ENCODE results near the gene MGST1. TPM values are rescaled to one million over a fixed set of nuclear protein-coding genes. Genes with fewer than 3 reads are reported as not detected.
"Not testable (repeated sequence)": the region's sequence is repeated elsewhere in the genome, so short reads cannot be mapped to it uniquely, and the experiment has no call there.

The MGST1 gene
- total RNA-seq, 1 donor from 2014 or later: 17.9 TPM

GRCh38 chr12:16359512-16360491 is 12.4 kb downstream of the MGST1 start:
- H3K4me1 Mint-ChIP-seq (ENCODE audit: low read depth): peaks cover 16% of the 10 kb centered on the region
- H3K27ac Mint-ChIP-seq (ENCODE audit: unreplicated experiment): no peak overlapping the region
- no peaks in the 10 kb centered on the region for H3K27me3 Mint-ChIP-seq (ENCODE audit: low read depth)
- H3K4me3 Mint-ChIP-seq (ENCODE audit: unreplicated experiment): no peak overlapping the region
- peaks cover 5% of the 10 kb centered on the region for H3K36me3 Mint-ChIP-seq (ENCODE audit: low read depth)
- TF ChIP-seq, protein P1, sequence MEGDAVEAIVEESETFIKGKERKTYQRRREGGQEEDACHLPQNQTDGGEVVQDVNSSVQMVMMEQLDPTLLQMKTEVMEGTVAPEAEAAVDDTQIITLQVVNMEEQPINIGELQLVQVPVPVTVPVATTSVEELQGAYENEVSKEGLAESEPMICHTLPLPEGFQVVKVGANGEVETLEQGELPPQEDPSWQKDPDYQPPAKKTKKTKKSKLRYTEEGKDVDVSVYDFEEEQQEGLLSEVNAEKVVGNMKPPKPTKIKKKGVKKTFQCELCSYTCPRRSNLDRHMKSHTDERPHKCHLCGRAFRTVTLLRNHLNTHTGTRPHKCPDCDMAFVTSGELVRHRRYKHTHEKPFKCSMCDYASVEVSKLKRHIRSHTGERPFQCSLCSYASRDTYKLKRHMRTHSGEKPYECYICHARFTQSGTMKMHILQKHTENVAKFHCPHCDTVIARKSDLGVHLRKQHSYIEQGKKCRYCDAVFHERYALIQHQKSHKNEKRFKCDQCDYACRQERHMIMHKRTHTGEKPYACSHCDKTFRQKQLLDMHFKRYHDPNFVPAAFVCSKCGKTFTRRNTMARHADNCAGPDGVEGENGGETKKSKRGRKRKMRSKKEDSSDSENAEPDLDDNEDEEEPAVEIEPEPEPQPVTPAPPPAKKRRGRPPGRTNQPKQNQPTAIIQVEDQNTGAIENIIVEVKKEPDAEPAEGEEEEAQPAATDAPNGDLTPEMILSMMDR (IDR thresholded peaks at IDR 0.05): peak; percentile 86
- H3K9me3 Mint-ChIP-seq (ENCODE audit: low read depth): no peaks in the 10 kb centered on the region
- DNase-seq (ENCODE audit: low spot score): no peak

- no peaks in the 10 kb centered on the region for H3K9me3 Mint-ChIP-seq (ENCODE audit: low read depth)
- TF ChIP-seq, protein P1 (IDR thresholded peaks at IDR 0.05): no peak
- H3K27me3 Mint-ChIP-seq (ENCODE audit: low read depth): no peaks in the 10 kb centered on the region
- peaks cover 5% of the 10 kb centered on the region for H3K36me3 Mint-ChIP-seq (ENCODE audit: low read depth)
- no peak for DNase-seq (ENCODE audit: low spot score)
- no peak overlapping the region for H3K4me3 Mint-ChIP-seq (ENCODE audit: unreplicated experiment)
- no peak overlapping the region for H3K27ac Mint-ChIP-seq (ENCODE audit: unreplicated experiment)
- H3K4me1 Mint-ChIP-seq (ENCODE audit: low read depth): peaks cover 16% of the 10 kb centered on the region
Observed at GRCh38 chr12:16361142-16361783, 13.8 kb downstream of the MGST1 start.

DNA sequence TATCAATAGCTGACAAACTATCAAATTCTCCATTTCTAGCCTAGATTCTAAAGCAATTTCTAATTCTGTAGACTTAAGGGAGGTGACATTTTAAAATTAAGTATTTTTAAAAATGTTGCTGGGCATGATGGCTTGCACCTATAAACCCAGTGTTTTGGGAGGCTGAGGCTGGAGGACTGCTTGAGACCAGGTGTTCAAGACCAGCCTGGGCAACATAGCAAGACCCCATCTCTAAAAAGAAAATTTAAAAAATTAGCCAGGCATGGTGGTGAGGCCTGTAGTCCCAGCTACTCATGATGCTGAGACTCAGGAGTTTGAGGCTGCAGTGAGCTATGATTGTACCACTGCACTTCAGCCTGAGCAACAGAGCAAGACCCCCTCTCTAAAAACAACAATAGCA is 15.1 kb downstream of the MGST1 start:
- TF ChIP-seq, protein P1 (IDR thresholded peaks at IDR 0.05): no peak
- Mint-ChIP-seq H3K4me1 (ENCODE audit: low read depth) (peaks cover 16% of the 10 kb centered on the region), H3K4me3 (ENCODE audit: unreplicated experiment) (no peak overlapping the region), H3K27me3 (ENCODE audit: low read depth) (no peaks in the 10 kb centered on the region), H3K27ac (ENCODE audit: unreplicated experiment) (no peak overlapping the region), H3K9me3 (ENCODE audit: low read depth) (no peaks in the 10 kb centered on the region), H3K36me3 (ENCODE audit: low read depth) (peaks cover 5% of the 10 kb centered on the region)
- DNase-seq (ENCODE audit: low spot score): no peak

DNA sequence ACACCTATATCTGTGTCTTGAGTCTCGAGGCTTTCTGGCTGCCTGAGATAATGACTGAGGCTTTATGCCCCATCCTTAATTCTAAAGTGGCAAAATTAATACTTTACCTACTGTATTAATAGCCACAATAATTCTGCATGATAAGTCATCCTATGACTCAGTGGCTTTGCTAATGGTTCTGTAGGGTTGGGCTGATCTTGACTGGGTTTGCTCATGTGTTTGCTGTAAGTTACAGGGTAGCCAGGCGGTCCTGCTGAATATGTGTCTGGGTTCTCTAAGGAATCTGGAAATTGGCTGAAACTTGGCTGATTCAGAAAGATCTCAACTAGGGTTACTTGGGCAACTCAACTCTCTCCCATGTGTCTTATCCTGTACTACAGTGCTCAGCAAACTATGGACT is 21.7 kb downstream of the MGST1 start:
- Mint-ChIP-seq H3K4me3 (ENCODE audit: unreplicated experiment) (no peak overlapping the region), H3K27ac (ENCODE audit: unreplicated experiment) (no peak overlapping the region), H3K27me3 (ENCODE audit: low read depth) (no peaks in the 10 kb centered on the region), H3K36me3 (ENCODE audit: low read depth) (no peaks in the 10 kb centered on the region), H3K4me1 (ENCODE audit: low read depth) (peaks cover 5% of the 10 kb centered on the region), H3K9me3 (ENCODE audit: low read depth) (peaks cover 3% of the 10 kb centered on the region)
- DNase-seq (ENCODE audit: low spot score): no peak
- TF ChIP-seq, protein P1 (IDR thresholded peaks at IDR 0.05): no peak

GRCh38 chr12:16370096-16370495 is 22.7 kb downstream of the MGST1 start:
- Mint-ChIP-seq H3K36me3 (ENCODE audit: low read depth) (no peaks in the 10 kb centered on the region), H3K27me3 (ENCODE audit: low read depth) (no peaks in the 10 kb centered on the region), H3K27ac (ENCODE audit: unreplicated experiment) (no peak overlapping the region), H3K9me3 (ENCODE audit: low read depth) (peaks cover 3% of the 10 kb centered on the region), H3K4me3 (ENCODE audit: unreplicated experiment) (no peak overlapping the region), H3K4me1 (ENCODE audit: low read depth) (no peaks in the 10 kb centered on the region)
- DNase-seq (ENCODE audit: low spot score): no peak
- TF ChIP-seq, protein P1 (IDR thresholded peaks at IDR 0.05): no peak

GRCh38 chr12:16382652-16383312 is 35.3 kb downstream of the MGST1 start:
- H3K4me3 Mint-ChIP-seq (ENCODE audit: unreplicated experiment); H3K36me3 Mint-ChIP-seq (ENCODE audit: low read depth); DNase-seq (ENCODE audit: low spot score); H3K27me3 Mint-ChIP-seq (ENCODE audit: low read depth); H3K9me3 Mint-ChIP-seq (ENCODE audit: low read depth); H3K27ac Mint-ChIP-seq (ENCODE audit: unreplicated experiment); H3K4me1 Mint-ChIP-seq (ENCODE audit: low read depth): not testable (repeated sequence)

Data from chondrocyte (in vitro differentiated cells).